Upper lobe of left lung (tissue), 6 donors: Measurements from ENCODE around the gene KPNA6. TPM values are rescaled to one million over a fixed set of nuclear protein-coding genes. Genes with fewer than 3 reads are reported as not detected.

Experiments used
- ATAC-seq, 2 donors: fragments of 200-7000 bp; cut with Tn5 transposase; one replicate each; pipeline ENCODE4 v1.9.1; 2022; ENCODE audit warnings: mild to moderate bottlenecking in 2 of 2, moderate library complexity in 2 of 2; ENCODE audit not compliant: low FRiP score in 2 of 2
- DNase-seq, 2 donors: peaks; one replicate each; pipeline ENCODE4 v3.0.0-alpha.2; 2019 to 2020
- H3K27ac ChIP-seq, 4 donors: fragments of 200-600 bp; sonication (generic); one replicate each; pipeline ENCODE4 v1.5.1; 2016 to 2019
- H3K27me3 ChIP-seq, 4 donors: fragments of 200-600 bp; sonication (generic); one replicate each; pipeline ENCODE4 v1.5.1; 2017 to 2019
- H3K36me3 ChIP-seq, 4 donors: fragments of 200-600 bp; sonication (generic); one replicate each; pipeline ENCODE4 v1.5.1; 2016 to 2019
- H3K4me1 ChIP-seq, 4 donors: fragments of 200-600 bp; sonication (generic); one replicate each; pipeline ENCODE4 v1.5.1; 2018 to 2019
- H3K4me3 ChIP-seq, 4 donors: fragments of 200-600 bp; sonication (generic); one replicate each; pipeline ENCODE4 v1.5.1; 2017 to 2019; ENCODE audit warnings: mild to moderate bottlenecking in 2 of 4, moderate library complexity in 1 of 4
- H3K9me3 ChIP-seq, 4 donors: fragments of 200-600 bp; sonication (generic); one replicate each; pipeline ENCODE4 v1.5.1; 2018 to 2019
- EP300 ChIP-seq, 4 donors: sonication (generic); formaldehyde crosslinking; IDR thresholded peaks; one replicate each; pipeline ENCODE4 v1.5.1; 2017; ENCODE audit warnings: antibody characterized with exemption in 4 of 4, control low read depth in 2 of 4
- POLR2A ChIP-seq, 4 donors: fragments of 450-650 bp; IDR thresholded peaks; one replicate each; pipeline ENCODE4 v1.5.1; 2016 to 2017; ENCODE audit warnings: antibody characterized with exemption in 4 of 4, mild to moderate bottlenecking in 2 of 4
- POLR2AphosphoS5 ChIP-seq, 2 donors: sonication (generic); formaldehyde crosslinking; IDR thresholded peaks; one replicate each; pipeline ENCODE4 v1.5.1; 2017; ENCODE audit warnings: antibody characterized with exemption in 2 of 2
- WGBS, 2 donors: methylation state at CpG; one replicate each; pipeline ENCODE4 v1.1.5; 2017 to 2018; 5-methylcytosine and 5-hydroxymethylcytosine counted together
- total RNA-seq, 6 donors: library from RNA; depleted of rRNA in 4 of 6; stranded (reverse); fragments of >200 nt in 4 of 6; gene quantifications; one replicate each; pipeline versions ENCODE4 v1.1.0 to v1.2.1, GENCODE V29; 2016 to 2021
- TF ChIP-seq, protein P1 (sequence below), 6 experiments: fragments of 450-650 bp in 4 of 6; fragments of 200-600 bp in 2 of 6; sonication (generic) in 2 of 6; IDR thresholded peaks; one replicate each; pipeline ENCODE4 v1.5.1; 2016 to 2019; ENCODE audit warnings: antibody characterized with exemption in 6 of 6
- donor health status: DM: no; HTN: no; CAD: no; lungs with moderate emphysema.
- donor health status: DM: no; HTN: yes; CAD: no; lungs with severe emphysema.

Gene KPNA6
- total RNA-seq, 6 donors from 2014 or later, result 16.8 to 53.8 (median 42.0) TPM

DNA sequence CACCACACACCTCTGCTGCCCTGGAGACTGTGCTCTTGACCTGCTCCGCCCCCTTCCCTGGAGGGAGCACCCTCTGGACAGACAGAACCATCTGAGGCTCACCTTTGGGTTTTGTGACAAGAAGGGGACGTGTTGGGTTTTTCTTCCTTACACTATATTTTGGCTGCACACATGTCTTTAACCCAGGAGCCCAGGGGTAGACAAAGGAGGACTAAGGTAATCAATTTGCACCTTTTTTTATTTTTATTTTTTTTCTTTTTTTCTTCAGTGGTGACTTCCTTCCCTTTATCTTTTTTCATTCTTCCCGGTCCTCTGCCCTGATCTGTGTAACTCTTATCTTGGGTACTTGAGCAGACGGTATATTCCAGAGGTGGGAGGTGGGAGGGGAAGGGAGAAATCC, 63.1 kb downstream of the KPNA6 start:
- no peak for ATAC-seq
- Histone ChIP-seq H3K36me3 (peaks cover 30 to 90% (median 59%) of the 10 kb centered on the region in 4 donors), H3K27ac (no peak overlapping the region), H3K4me3 (no peak overlapping the region), H3K4me1 (no peaks in the 10 kb centered on the region), H3K9me3 (no peaks in the 10 kb centered on the region), H3K27me3 (no peaks in the 10 kb centered on the region)
- no peak for DNase-seq
- WGBS, 2 donors, result 79 to 88% methylated on average over 4 of the region's 4 CpGs
- TF ChIP-seq EP300 (IDR thresholded peaks at IDR 0.05), result no peak
- TF ChIP-seq, protein P1, sequence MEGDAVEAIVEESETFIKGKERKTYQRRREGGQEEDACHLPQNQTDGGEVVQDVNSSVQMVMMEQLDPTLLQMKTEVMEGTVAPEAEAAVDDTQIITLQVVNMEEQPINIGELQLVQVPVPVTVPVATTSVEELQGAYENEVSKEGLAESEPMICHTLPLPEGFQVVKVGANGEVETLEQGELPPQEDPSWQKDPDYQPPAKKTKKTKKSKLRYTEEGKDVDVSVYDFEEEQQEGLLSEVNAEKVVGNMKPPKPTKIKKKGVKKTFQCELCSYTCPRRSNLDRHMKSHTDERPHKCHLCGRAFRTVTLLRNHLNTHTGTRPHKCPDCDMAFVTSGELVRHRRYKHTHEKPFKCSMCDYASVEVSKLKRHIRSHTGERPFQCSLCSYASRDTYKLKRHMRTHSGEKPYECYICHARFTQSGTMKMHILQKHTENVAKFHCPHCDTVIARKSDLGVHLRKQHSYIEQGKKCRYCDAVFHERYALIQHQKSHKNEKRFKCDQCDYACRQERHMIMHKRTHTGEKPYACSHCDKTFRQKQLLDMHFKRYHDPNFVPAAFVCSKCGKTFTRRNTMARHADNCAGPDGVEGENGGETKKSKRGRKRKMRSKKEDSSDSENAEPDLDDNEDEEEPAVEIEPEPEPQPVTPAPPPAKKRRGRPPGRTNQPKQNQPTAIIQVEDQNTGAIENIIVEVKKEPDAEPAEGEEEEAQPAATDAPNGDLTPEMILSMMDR (IDR thresholded peaks at IDR 0.05), result no peak
- no peak for TF ChIP-seq POLR2A (IDR thresholded peaks at IDR 0.05)
- TF ChIP-seq POLR2AphosphoS5 (IDR thresholded peaks at IDR 0.05), result no peak

DNA sequence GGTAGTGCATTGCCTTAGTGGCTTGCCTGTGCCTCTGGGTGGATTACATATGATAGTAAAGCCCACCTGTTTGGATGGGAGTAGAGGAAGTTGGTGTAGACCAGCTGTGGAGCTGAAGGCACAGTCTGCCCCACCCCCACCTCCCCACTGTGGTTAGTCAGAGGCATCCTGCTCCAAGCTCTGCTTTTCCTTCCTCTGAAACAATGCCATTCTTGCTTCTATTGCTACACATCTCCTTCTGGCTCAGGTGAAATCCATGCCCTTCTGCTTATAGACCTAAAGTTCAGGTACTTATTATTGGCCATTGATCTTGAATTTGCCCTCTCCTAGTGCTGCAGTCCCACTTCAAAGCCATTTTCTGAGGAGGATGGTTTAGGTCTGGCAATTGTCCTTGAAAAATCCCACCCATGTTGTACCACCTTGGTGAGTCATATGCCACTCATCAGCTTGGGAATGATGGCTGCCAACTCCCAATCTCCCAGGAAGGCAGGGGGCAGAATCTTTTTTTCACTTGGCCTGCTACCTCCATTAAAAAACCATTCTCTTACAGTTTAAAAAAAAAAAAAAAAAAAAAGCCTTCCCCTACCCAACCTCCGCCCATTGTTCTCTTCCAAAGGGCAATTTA, 64.9 kb downstream of the KPNA6 start:
- no peak for TF ChIP-seq POLR2A (IDR thresholded peaks at IDR 0.05)
- TF ChIP-seq EP300 (IDR thresholded peaks at IDR 0.05), result no peak
- Histone ChIP-seq H3K9me3 (no peaks in the 10 kb centered on the region), H3K27me3 (no peaks in the 10 kb centered on the region), H3K4me1 (no peaks in the 10 kb centered on the region), H3K36me3 (peaks cover 16 to 74% (median 44%) of the 10 kb centered on the region in 4 donors), H3K27ac (no peak overlapping the region), H3K4me3 (no peak overlapping the region)
- WGBS, 2 donors, result 97 to 100% methylated on average over 1 of the region's 1 CpG
- no peak for DNase-seq
- ATAC-seq, result no peak

DNA sequence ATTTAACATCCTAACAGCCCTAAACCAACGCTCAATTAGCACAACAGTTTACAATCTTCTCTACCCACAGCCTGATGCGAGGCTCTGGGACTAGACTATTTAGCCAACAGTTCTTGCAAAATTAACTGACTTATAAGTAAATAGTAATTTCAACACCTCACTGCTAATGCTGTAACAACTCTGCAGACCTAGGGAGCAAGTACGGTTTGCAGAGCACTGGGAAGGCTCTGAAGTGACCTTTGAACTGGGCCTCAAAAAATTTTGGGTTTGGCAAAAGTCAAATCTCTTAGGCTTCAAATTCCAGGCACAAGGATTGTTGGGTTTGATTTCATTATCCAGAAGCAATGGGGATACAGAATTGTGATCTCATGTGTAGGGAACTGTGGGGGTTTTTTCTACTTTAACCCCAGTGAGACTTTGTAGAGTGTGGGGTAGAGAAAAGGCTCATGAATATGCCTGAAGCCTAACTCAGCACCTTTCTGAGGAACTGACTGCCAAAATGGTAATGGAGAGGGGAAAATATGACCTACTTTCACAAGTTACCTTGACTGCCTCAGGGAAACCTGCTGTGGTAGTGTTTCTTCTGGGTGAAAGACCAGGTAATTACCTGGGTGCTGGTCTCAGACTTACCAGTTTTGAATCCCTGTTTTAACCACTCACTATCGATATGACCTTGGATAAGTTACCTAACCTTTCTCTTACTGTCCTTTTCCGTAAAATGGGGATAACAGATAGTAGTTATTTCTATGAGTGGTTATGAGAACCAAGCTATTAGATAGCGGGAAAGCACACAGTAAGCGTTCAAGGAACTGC, 70.7 kb downstream of the KPNA6 start:
- TF ChIP-seq, protein P1 (IDR thresholded peaks at IDR 0.05), result no peak
- ATAC-seq, result no peak
- peak overlapping the region; percentile 85 to 96 (median 94) for H3K27ac ChIP-seq
- H3K4me1 ChIP-seq, result peaks cover 26 to 47% (median 31%) of the 10 kb centered on the region in 4 donors
- H3K36me3 ChIP-seq, result peaks cover 0 to 38% (median 14%) of the 10 kb centered on the region in 4 donors
- no peaks in the 10 kb centered on the region for H3K27me3 ChIP-seq
- WGBS, 2 donors, result 70 to 79% methylated on average over 7 of the region's 7 CpGs
- H3K4me3 ChIP-seq, result peak overlapping the region in 3 of 4 donors; percentile 54 to 77 (median 76)
- H3K9me3 ChIP-seq, result no peaks in the 10 kb centered on the region
- DNase-seq, result no peak

DNA sequence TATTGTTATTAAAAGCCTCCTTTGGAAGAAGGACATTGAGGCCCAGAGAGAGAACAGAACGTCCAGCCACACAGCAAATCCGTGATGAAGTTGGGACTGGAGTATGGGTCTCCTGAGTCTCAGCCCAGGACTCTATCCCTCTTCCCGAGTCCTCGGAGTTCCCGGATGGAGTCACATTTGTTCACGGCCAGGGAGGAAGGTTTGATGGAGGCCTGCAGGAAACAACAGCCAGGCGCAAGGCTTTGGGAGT, 71.3 kb downstream of the KPNA6 start:
- Histone ChIP-seq H3K9me3 (no peaks in the 10 kb centered on the region), H3K4me3 (peak overlapping the region; percentile 3 to 77 (median 65)), H3K36me3 (peaks cover 0 to 38% (median 18%) of the 10 kb centered on the region in 4 donors), H3K27ac (peak overlapping the region; percentile 85 to 96 (median 94)), H3K4me1 (peaks cover 28 to 50% (median 34%) of the 10 kb centered on the region in 4 donors), H3K27me3 (no peaks in the 10 kb centered on the region)
- ATAC-seq (peak; percentile 16 to 41), DNase-seq (no peak)
- no peak for TF ChIP-seq POLR2A (IDR thresholded peaks at IDR 0.05)
- TF ChIP-seq, protein P1 (IDR thresholded peaks at IDR 0.05), result no peak
- 15 to 23% methylated on average over 4 to 7 of the region's 7 CpGs for WGBS, 2 donors

DNA sequence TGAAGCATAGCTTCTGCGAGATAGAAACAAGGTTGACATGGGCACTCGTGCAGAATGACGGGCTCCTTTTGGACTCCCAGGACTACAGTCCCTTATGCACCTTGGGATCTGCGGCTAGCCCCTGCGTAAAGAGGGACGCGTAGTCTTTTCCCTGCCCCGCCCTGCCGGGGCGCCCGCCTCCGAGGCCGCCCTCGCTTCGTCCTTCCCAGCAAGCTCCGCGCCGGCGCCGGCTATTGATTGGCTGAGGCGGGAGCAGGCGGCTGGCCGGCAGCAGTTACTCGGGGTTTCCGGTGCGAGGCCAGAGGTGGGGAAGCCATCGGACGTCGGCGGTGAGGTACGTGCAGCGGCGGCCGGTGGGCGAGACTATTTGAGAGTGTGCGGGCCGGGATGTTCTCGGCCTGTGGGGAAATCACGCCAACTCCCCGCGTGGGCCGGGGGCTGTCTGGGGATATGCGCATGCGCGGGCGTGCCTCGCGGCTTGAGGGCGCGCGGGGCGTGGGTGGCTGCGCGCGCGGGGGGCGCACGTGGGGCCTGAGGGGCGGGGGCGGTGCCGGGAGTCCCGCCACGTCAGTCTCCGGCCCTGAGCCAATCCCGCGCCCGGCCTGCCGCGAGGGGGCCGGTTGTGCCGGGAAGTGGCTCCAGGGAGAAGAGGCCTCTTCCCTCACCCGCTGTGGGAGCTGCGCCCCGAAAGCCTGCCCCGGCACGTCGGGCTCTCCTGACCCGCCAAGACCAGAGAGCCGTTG, 71.8 kb downstream of the KPNA6 start, which contains the start of gene TXLNA:
TSS of gene TXLNA (plus strand) at position 233 of the 743 bp plus-strand sequence. CDS start 671 bp downstream, outside the sequence.
- Histone ChIP-seq H3K27me3 (no peaks in the 10 kb centered on the region), H3K36me3 (peaks cover 0 to 39% (median 22%) of the 10 kb centered on the region in 4 donors), H3K4me1 (peaks cover 32 to 55% (median 38%) of the 10 kb centered on the region in 4 donors), H3K4me3 (peak within 1 kb of the TSS; percentile 29 to 77 (median 65)), H3K27ac (peak within 1 kb of the TSS; percentile 85 to 96 (median 94)), H3K9me3 (no peaks in the 10 kb centered on the region)
- DNase-seq (peak; percentile 96 to 98), ATAC-seq (peak; percentile 96 to 97)
- WGBS, 2 donors, result 1 to 3% methylated on average over 13 to 56 of the region's 79 CpGs
- TF ChIP-seq, protein P1 (IDR thresholded peaks at IDR 0.05), result peak in 4 of 6 experiments; percentile 14 to 43 (median 24)
- TF ChIP-seq POLR2AphosphoS5 (IDR thresholded peaks at IDR 0.05) (peak; percentile 55 to 60), POLR2A (IDR thresholded peaks at IDR 0.05) (peak; percentile 38 to 75 (median 44)), EP300 (IDR thresholded peaks at IDR 0.05) (peak in 1 of 4 donors; percentile 4)
